ENCODE measurements around the gene JMJD7.

JMJD7 gene

GRCh38 chr15:41827880-41828806 lies at the start of gene JMJD7:
TSS of gene JMJD7 (plus strand) at chr15:41828092. CDS start at chr15:41828125, 33 bp downstream.
- peak; percentile 92 for DNase-seq

- no peak for DNase-seq
Observed at GRCh38 chr15:41778521-41778920, 49.4 kb upstream of the JMJD7 start.

DNA sequence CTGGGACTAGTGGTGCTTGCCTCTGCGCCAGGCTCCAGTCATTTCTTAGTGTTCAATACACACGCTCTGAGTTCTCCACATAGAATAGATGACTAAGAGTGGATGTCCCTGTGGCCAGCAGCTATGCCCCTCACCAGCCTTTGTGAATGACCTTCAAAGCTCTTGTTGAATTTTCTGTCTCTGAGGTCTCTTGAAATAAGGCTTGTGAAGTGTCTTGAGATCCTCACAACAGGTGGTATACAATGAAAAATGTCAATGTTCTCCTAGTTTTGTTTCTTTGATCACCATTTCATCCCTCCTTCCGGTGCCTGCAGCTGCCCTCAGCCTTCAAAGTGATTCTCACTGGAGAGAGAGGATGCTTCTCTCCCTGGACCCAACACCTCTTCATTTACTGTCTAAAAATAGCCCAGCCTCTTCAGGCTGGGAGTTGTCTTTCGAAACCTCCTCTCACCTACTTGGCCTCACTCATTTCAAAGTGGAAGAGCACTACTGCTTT lies 48.2 kb upstream of the JMJD7 start:
- no peak for DNase-seq

DNA sequence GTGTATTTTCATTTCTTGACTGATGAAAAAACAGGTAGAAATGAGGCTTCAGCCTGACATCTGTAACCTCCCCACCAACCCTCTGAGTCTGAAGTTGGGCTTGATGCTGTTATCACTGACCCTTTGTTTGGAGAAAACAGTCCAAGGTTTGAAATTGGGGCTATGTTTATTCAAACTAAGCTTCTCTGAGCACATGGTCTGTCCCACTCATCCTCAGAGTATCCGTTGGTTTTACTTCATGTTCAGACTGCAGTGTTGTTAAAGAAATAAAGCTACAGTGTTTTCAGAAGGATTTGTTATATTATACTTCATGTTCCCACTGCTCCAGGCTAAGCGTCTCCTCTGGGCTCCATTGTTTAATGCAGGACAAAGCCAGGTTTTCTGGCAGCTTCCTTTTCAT lies 47.6 kb upstream of the JMJD7 start:
- DNase-seq: no peak

- DNase-seq: no peak
Observed at GRCh38 chr15:41780727-41781126, 47.2 kb upstream of the JMJD7 start.

GRCh38 chr15:41782371-41783282 lies 45.3 kb upstream of the JMJD7 start:
- DNase-seq: no peak

DNA sequence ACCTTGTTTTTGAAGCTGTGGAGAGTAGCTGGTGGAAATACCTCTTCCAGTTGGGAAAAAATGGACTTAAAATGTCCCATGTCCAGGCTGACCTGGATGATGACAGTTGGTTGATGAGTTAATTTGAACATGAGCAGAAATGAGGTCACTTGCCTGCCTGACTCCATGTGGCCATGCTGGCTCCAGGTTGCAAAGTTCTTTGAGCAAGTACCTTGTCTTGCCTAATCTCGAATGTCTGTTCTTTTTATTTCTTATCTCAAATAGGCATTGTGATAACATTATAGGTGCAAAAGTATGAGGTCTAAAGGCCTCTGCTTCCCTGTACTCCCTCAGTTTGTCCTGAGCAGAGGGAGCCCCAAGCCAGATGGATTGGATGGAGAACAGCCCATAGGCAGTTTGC lies 44.6 kb upstream of the JMJD7 start:
- no peak for DNase-seq

GRCh38 chr15:41788262-41788661 lies 39.6 kb upstream of the JMJD7 start:
- no peak for DNase-seq

GRCh38 chr15:41789236-41789635 lies 38.7 kb upstream of the JMJD7 start:
- no peak for DNase-seq

- DNase-seq: no peak
Observed at GRCh38 chr15:41789662-41790061, 38.2 kb upstream of the JMJD7 start.

DNA sequence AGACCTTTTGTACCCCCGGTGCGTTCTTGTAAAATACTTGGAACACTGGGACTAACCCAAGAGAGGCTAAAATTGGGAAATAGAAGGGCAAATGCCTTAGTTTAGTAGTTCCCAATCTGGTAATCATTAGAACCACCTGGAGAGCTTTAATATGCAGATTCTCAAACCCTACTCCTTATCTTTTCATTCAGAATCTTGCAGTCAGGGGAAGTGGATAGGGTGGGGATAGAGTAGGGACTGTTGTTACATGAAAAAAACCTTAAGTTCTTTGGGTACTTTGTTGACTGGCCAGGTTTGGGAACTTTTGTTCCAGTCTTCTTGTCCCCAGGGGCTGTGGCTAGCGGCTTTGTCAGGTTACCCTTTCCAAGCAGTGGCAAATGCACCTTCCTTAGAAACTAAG lies 37.7 kb upstream of the JMJD7 start:
- DNase-seq: no peak

- DNase-seq: no peak
Observed at GRCh38 chr15:41790756-41791546, 36.9 kb upstream of the JMJD7 start.

DNA sequence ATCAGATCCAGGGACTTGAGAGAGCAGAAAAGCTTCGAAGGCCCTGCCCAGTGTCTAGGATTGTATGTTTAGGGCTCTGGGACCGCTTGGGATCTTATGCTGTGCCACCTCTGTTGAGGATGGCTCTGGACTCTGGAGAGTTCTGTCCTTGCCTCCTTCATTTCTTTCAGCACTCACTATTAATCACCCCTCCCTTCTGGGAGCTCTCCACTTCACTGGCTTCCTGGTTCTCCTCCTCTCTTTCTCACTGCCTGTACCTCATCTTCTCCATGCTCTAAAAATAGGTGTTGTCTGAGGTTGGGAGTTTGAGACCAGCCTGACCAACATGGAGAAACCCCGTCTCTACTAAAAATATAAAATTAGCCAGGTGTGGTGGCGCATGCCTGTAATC lies 36.4 kb upstream of the JMJD7 start:
- no peak for DNase-seq

DNA sequence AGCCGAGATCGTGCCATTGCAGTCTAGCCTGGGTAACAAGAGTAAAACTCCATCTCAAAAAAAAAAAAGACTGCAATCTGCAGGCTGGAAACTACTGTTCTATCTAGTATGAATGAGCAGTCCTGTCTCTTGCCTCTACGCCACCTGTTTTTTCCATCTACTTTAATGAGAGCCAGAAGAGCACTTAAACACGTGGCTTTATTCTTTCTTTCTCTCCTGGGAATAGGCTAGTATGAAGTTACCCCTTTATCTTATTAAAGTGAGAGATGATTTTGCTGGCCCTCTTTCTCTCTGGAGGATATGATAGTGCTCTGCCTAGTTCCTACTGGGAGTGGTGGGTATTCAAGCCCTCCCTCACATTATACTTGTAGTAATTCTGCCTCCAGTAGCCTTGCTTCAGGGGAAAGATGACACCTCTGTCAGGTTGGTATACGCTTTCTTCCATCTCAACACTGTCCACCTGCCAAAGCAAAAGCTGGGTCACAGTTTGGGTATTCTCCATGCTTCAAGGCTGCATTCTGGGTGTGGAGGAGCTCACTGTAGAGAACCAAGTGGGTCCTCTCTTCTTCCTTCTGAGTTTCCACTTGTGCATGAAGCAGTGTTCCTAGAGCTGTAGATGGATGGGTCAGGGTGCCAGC lies 35.8 kb upstream of the JMJD7 start:
- no peak for DNase-seq

DNA sequence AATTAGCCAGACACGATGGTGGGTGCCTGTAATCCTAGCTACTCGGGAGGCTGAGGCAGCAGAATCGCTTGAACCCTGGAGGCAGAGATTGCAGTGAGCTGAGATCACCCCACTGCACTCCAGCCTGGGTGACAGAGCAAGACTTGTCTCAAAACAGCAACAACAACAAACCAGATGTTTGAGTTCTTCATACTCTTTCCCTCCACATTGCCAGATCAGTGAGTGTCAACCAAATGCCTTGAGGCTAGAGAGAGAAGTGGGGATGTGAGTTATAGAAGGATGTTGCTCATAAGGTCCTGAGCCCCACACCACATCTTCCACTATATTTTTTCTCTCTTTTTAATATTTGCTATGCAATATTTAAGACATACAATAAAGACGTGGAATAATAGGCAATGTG lies 33.8 kb upstream of the JMJD7 start:
- DNase-seq: no peak

GRCh38 chr15:41795996-41796856 lies 31.7 kb upstream of the JMJD7 start:
- DNase-seq: no peak

GRCh38 chr15:41797201-41797944 lies 30.5 kb upstream of the JMJD7 start:
- DNase-seq: no peak

DNA sequence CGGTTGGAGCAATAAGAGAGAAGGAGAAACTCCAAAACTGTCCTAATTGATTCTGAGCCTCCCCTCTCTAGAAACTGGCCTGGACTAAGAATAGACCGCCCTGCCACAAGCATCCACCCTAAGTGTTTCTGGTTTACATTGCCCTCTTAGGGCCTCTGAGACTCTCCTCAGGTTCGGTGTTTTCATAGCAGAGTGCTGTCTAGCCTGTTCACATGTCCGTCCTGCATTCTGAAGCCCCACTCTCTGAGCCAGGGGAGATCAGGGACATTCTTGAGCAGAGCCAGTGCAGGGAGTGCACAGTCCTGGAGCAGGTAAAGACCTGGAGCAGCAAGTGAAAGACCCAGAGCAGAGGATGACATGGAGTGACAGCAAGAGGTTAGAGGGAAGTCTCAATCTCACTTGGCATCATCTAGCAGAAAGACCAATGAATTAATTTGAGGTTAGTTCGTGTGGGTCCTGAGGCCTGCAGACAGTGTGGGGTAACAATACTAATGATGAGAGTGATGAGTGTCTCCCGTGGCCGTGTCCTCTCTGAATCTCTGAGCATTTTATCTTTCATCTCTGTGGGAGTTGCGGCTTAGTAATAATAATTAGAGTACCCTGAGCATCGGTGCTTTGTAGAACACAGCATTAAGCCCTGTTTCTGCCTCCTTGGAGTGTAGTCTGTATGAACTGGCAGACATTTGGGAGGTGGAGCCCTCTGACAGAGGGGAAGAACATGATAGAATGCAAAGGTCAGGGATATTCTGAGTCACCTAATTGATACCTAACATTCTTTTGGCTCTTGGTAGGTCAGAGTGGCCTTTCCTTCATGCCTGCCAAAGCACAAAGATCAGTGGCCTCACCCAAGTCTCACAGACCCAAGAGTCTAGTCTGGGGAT lies 29.0 kb upstream of the JMJD7 start:
- DNase-seq: no peak

- no peak for DNase-seq
Observed at GRCh38 chr15:41799488-41799805, 28.4 kb upstream of the JMJD7 start.

DNA sequence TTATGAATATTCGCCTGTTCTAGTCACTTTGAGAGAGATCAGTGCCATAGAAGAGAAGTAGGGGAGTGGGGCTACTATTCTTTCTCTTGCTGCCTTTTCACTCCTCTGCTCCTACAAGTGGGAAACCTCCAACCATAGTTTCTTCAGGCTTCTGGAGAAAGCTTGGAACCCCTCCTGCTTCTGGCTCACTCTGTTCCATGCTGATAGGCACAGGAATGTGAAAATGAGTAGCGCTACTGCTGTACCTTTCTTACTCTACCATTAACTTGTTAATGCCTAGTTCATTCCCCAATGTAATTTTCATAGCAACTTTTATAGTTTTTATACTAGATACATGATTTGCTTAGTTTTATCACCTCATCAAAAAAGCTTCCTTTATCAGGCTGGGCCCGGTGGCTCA lies 26.7 kb upstream of the JMJD7 start:
- DNase-seq: no peak

All from retina (tissue), 1 donor.